Type B pancreatic cell (in vitro differentiated cells): ENCODE measurements around the gene TNNT1. TPM values are rescaled to one million over a fixed set of nuclear protein-coding genes. Genes with fewer than 3 reads are reported as not detected.
A peak's percentile ranks its signal among the peaks of the same experiment; 100 is the strongest.

Experiments
- DNase-seq: peaks from one replicate; pipeline ENCODE4 v3.0.0; 2021; ENCODE audit warnings: mixed read lengths; ENCODE audit not compliant: unreplicated experiment; ENCODE audit errors: extremely low spot score
- H3K27ac Mint-ChIP-seq: 2 replicates; pipeline ENCODE4 v1.8.0; 2021; ENCODE audit warnings: mild to moderate bottlenecking, mixed read lengths
- H3K27me3 Mint-ChIP-seq: 2 replicates; pipeline ENCODE4 v1.8.0; 2021; ENCODE audit warnings: mixed read lengths
- H3K36me3 Mint-ChIP-seq: 2 replicates; pipeline ENCODE4 v1.8.0; 2021; ENCODE audit warnings: mixed read lengths
- H3K4me1 Mint-ChIP-seq: one replicate; pipeline ENCODE4 v1.8.0; 2021; ENCODE audit warnings: mixed read lengths; ENCODE audit not compliant: unreplicated experiment
- H3K4me3 Mint-ChIP-seq: 2 replicates; pipeline ENCODE4 v1.8.0; 2021; ENCODE audit warnings: mild to moderate bottlenecking, mixed read lengths
- H3K9me3 Mint-ChIP-seq: 2 replicates; pipeline ENCODE4 v1.8.0; 2021; ENCODE audit warnings: mixed read lengths
- CTCF ChIP-seq: fragments of 200-600 bp; sonication (generic); conservative IDR thresholded peaks from 2 replicates; pipeline ENCODE4 v1.5.0; 2021; ENCODE audit warnings: antibody characterized with exemption, mild to moderate bottlenecking
- total RNA-seq: library from RNA; stranded (reverse); gene quantifications from 2 replicates; pipeline ENCODE4 v1.2.1, GENCODE V29; 2021; ENCODE audit warnings: low replicate concordance

Gene TNNT1
- total RNA-seq, 1 donor from 2014 or later, result 27.6 TPM

- Mint-ChIP-seq H3K4me3 (peak overlapping the region; percentile 98), H3K9me3 (no peaks in the 10 kb centered on the region), H3K27ac (peak overlapping the region; percentile 97), H3K4me1 (peaks cover 28% of the 10 kb centered on the region), H3K27me3 (peaks cover 8% of the 10 kb centered on the region), H3K36me3 (no peaks in the 10 kb centered on the region)
- DNase-seq, result no peak
- TF ChIP-seq CTCF, result no peak
Measured at GRCh38 chr19:55115446-55116065, 33.5 kb downstream of the TNNT1 start.

- H3K4me3 Mint-ChIP-seq, result peak overlapping the region; percentile 98
- peak overlapping the region; percentile 97 for H3K27ac Mint-ChIP-seq
Measured at GRCh38 chr19:55114566-55115145, 34.4 kb downstream of the TNNT1 start.

GRCh38 chr19:55113570-55114039, 35.4 kb downstream of the TNNT1 start:
- peaks cover 1% of the 10 kb centered on the region for H3K36me3 Mint-ChIP-seq
- H3K27ac Mint-ChIP-seq, result peak overlapping the region; percentile 96
- no peaks in the 10 kb centered on the region for H3K9me3 Mint-ChIP-seq
- no peak for TF ChIP-seq CTCF
- peaks cover 3% of the 10 kb centered on the region for H3K27me3 Mint-ChIP-seq
- H3K4me3 Mint-ChIP-seq, result peak overlapping the region; percentile 70
- DNase-seq, result no peak
- H3K4me1 Mint-ChIP-seq, result peaks cover 28% of the 10 kb centered on the region

More at GRCh38 chr19:55114566-55115145, 34.4 kb downstream of the TNNT1 start:
- TF ChIP-seq CTCF, result no peak
- H3K9me3 Mint-ChIP-seq, result no peaks in the 10 kb centered on the region
- peaks cover 28% of the 10 kb centered on the region for H3K4me1 Mint-ChIP-seq
- no peaks in the 10 kb centered on the region for H3K36me3 Mint-ChIP-seq
- no peak for DNase-seq
- H3K27me3 Mint-ChIP-seq, result peaks cover 5% of the 10 kb centered on the region

GRCh38 chr19:55112777-55113569, 36.0 kb downstream of the TNNT1 start:
- peak overlapping the region; percentile 70 for H3K4me3 Mint-ChIP-seq
- H3K27ac Mint-ChIP-seq, result peak overlapping the region; percentile 96
- no peak for DNase-seq
- H3K4me1 Mint-ChIP-seq, result peaks cover 28% of the 10 kb centered on the region
- H3K36me3 Mint-ChIP-seq, result peaks cover 5% of the 10 kb centered on the region
- no peaks in the 10 kb centered on the region for H3K9me3 Mint-ChIP-seq
- peaks cover 3% of the 10 kb centered on the region for H3K27me3 Mint-ChIP-seq
- TF ChIP-seq CTCF, result no peak

- Mint-ChIP-seq H3K36me3 (peaks cover 5% of the 10 kb centered on the region), H3K27me3 (no peaks in the 10 kb centered on the region), H3K4me1 (peaks cover 24% of the 10 kb centered on the region), H3K4me3 (no peak overlapping the region), H3K27ac (no peak overlapping the region), H3K9me3 (no peaks in the 10 kb centered on the region)
- no peak for TF ChIP-seq CTCF
- no peak for DNase-seq
Measured at GRCh38 chr19:55112246-55112776, 36.7 kb downstream of the TNNT1 start.
